Liver (tissue), 9 donors: Measurements from ENCODE around the gene C22orf23. TPM values are rescaled to one million over a fixed set of nuclear protein-coding genes. Genes with fewer than 3 reads are reported as not detected.

ENCODE experiments used
- DNase-seq: peaks from one replicate; pipeline ENCODE4 v3.0.0-alpha.2; 2017; ENCODE audit warnings: low spot score
- H3K27ac ChIP-seq, 2 donors: one replicate each; pipeline ENCODE4 v1.7.0; 2013; ENCODE audit warnings: inconsistent platforms in 2 of 2, low read length in 2 of 2, control low read depth in 1 of 2, low read depth in 1 of 2, mild to moderate bottlenecking in 1 of 2
- H3K27me3 ChIP-seq, 4 donors: one replicate each; pipeline versions ENCODE4 v1.6.1 to v1.7.0; 2013; ENCODE audit warnings: low read length in 3 of 4, inconsistent platforms in 1 of 4, mild to moderate bottlenecking in 1 of 4, moderate library complexity in 1 of 4; ENCODE audit not compliant: control insufficient read depth in 4 of 4, insufficient read depth in 4 of 4
- H3K36me3 ChIP-seq, 4 donors: one replicate each; pipeline versions ENCODE4 v1.6.1 to v1.7.0; 2013; ENCODE audit warnings: low read length in 3 of 4, mild to moderate bottlenecking in 3 of 4, low read depth in 1 of 4, moderate library complexity in 1 of 4; ENCODE audit not compliant: control insufficient read depth in 4 of 4, insufficient read depth in 3 of 4
- H3K4me1 ChIP-seq, 4 donors: one replicate each; pipeline versions ENCODE4 v1.6.1 to v1.7.0; 2013; ENCODE audit warnings: low read length in 3 of 4, mild to moderate bottlenecking in 3 of 4, moderate library complexity in 1 of 4; ENCODE audit not compliant: control insufficient read depth in 4 of 4, insufficient read depth in 4 of 4
- H3K4me3 ChIP-seq, 3 donors: one replicate each; pipeline versions ENCODE4 v1.6.1 to v1.7.0; 2013; ENCODE audit warnings: low read length in 3 of 3, control low read depth in 1 of 3, low read depth in 1 of 3, mild to moderate bottlenecking in 1 of 3
- H3K9ac ChIP-seq, 2 donors: one replicate each; pipeline ENCODE4 v1.7.0; 2013; ENCODE audit warnings: low read length in 2 of 2, mild to moderate bottlenecking in 2 of 2, moderate library complexity in 2 of 2, control low read depth in 1 of 2, low read depth in 1 of 2
- H3K9me3 ChIP-seq, 4 donors: one replicate each; pipeline versions ENCODE4 v1.6.1 to v1.7.0; 2013; ENCODE audit warnings: low read length in 3 of 4; ENCODE audit not compliant: control insufficient read depth in 4 of 4
- ATF3 ChIP-seq: IDR thresholded peaks from 2 replicates; pipeline ENCODE4 v1.6.1; 2016; ENCODE audit warnings: antibody characterized with exemption
- CTCF ChIP-seq: fragments of 150-350 bp; IDR thresholded peaks from 2 replicates; pipeline ENCODE4 v1.5.1; 2017; ENCODE audit warnings: improper control_type of control experiment, low read depth, low read length; ENCODE audit not compliant: missing input control
- EGR1 ChIP-seq, 2 donors: IDR thresholded peaks; 2 replicates each; pipeline ENCODE4 v1.6.1; 2016 to 2018; ENCODE audit warnings: antibody characterized with exemption in 2 of 2, low read depth in 2 of 2
- FOXA1 ChIP-seq: IDR thresholded peaks from 2 replicates; pipeline ENCODE4 v1.6.1; 2016; ENCODE audit warnings: antibody characterized with exemption
- FOXA2 ChIP-seq: IDR thresholded peaks from 2 replicates; pipeline ENCODE4 v1.6.1; 2016; ENCODE audit warnings: antibody characterized with exemption
- GABPA ChIP-seq, 2 donors: IDR thresholded peaks in 1 of 2; conservative IDR thresholded peaks in 1 of 2; 2 replicates each; pipeline ENCODE4 v1.6.1; 2016; ENCODE audit warnings: antibody characterized with exemption in 2 of 2, mild to moderate bottlenecking in 1 of 2, moderate library complexity in 1 of 2
- HNF4A ChIP-seq, 2 donors: conservative IDR thresholded peaks; 2 replicates each; pipeline ENCODE4 v1.6.1; 2016; ENCODE audit warnings: antibody characterized with exemption in 2 of 2, mild to moderate bottlenecking in 2 of 2
- HNF4G ChIP-seq: IDR thresholded peaks from 2 replicates; pipeline ENCODE4 v1.6.1; 2016; ENCODE audit warnings: antibody characterized with exemption
- JUND ChIP-seq, 2 donors: IDR thresholded peaks; 2 replicates each; pipeline ENCODE4 v1.6.1; 2016; ENCODE audit warnings: antibody characterized with exemption in 2 of 2
- MAX ChIP-seq: IDR thresholded peaks from 2 replicates; pipeline ENCODE4 v1.6.1; 2016; ENCODE audit warnings: antibody characterized with exemption
- NR2F2 ChIP-seq: IDR thresholded peaks from 2 replicates; pipeline ENCODE4 v1.6.1; 2016; ENCODE audit warnings: antibody characterized with exemption
- RAD21 ChIP-seq, 2 donors: IDR thresholded peaks; 2 replicates each; pipeline ENCODE4 v1.6.1; 2016; ENCODE audit warnings: antibody characterized with exemption in 2 of 2, mild to moderate bottlenecking in 2 of 2
- REST ChIP-seq: IDR thresholded peaks from 2 replicates; pipeline ENCODE4 v1.6.1; 2016; ENCODE audit warnings: antibody characterized with exemption, mild to moderate bottlenecking
- RXRA ChIP-seq, 2 donors: IDR thresholded peaks; 2 replicates each; pipeline ENCODE4 v1.6.1; 2017 to 2018; ENCODE audit warnings: antibody characterized with exemption in 2 of 2, mild to moderate bottlenecking in 1 of 2
- YY1 ChIP-seq: IDR thresholded peaks from 2 replicates; pipeline ENCODE4 v1.6.1; 2016; ENCODE audit warnings: antibody characterized with exemption, mild to moderate bottlenecking
- ZBTB33 ChIP-seq: IDR thresholded peaks from 2 replicates; pipeline ENCODE4 v1.6.1; 2016; ENCODE audit warnings: antibody characterized with exemption
- WGBS: extraction: QIAGEN DNeasy Blood & Tissue Kit; methylation state at CpG from one replicate; pipeline ENCODE4 v1.1.7; 2013; 5-methylcytosine and 5-hydroxymethylcytosine counted together
- polyA plus RNA-seq, 2 donors: library from polyadenylated mRNA; stranded (reverse) in 1 of 2; unstranded in 1 of 2; fragments of 200-250 nt in 1 of 2; fragments of >200 nt in 1 of 2; fragmentation: Nextera tagmentation in 1 of 2; extraction: Ambion mirVana in 1 of 2; gene quantifications; one replicate each; pipeline versions ENCODE4 v1.2.1 to v1.2.3, GENCODE V29; 2013 to 2015
- total RNA-seq, 2 donors: library from RNA; depleted of rRNA; stranded (reverse); fragments of >200 nt; gene quantifications; one replicate each; pipeline ENCODE4 v1.2.3, GENCODE V29; 2014
- donor health status: healthy.
- donor health status: healthy.
- donor health status: healthy.
- donor health status: healthy.
- donor health status: healthy.

C22orf23 gene
- total and polyA plus RNA-seq, 4 donors, result 0.02 TPM; not detected in 3

GRCh38 chr22:37926771-37927636 lies 26.4 kb downstream of the C22orf23 start:
- WGBS, result 96% methylated on average over 32 of the region's 32 CpGs

GRCh38 chr22:37926358-37926757 lies 27.0 kb downstream of the C22orf23 start:
- no peak for DNase-seq
- H3K9me3 ChIP-seq, result no peaks in the 10 kb centered on the region
- peaks cover 0 to 3% (median 0%) of the 10 kb centered on the region in 4 donors for H3K4me1 ChIP-seq
- H3K4me3 ChIP-seq, result no peak overlapping the region
- WGBS, result 95% methylated on average over 7 of the region's 7 CpGs
- TF ChIP-seq NR2F2 (no peak), RAD21 (IDR thresholded peaks at IDR 0.05) (no peak), RXRA (IDR thresholded peaks at IDR 0.05) (no peak), YY1 (no peak), ATF3 (no peak), HNF4A (conservative IDR thresholded peaks at IDR 0.05) (no peak), EGR1 (IDR thresholded peaks at IDR 0.05; ENCODE audit: low read depth in 2 of 2) (no peak), GABPA (IDR thresholded peaks at IDR 0.05 in 1 of 2, conservative IDR thresholded peaks at IDR 0.05 in 1 of 2) (no peak), MAX (no peak), FOXA2 (no peak), CTCF (no peak), REST (no peak), ZBTB33 (no peak), HNF4G (no peak), JUND (IDR thresholded peaks at IDR 0.05) (no peak), FOXA1 (no peak)
- H3K36me3 ChIP-seq, result peaks cover 5 to 32% (median 13%) of the 10 kb centered on the region in 4 donors
- H3K27ac ChIP-seq, result no peak overlapping the region
- no peaks in the 10 kb centered on the region for H3K27me3 ChIP-seq
- H3K9ac ChIP-seq, result no peak overlapping the region

More at GRCh38 chr22:37926771-37927636, 26.4 kb downstream of the C22orf23 start:
- H3K4me1 ChIP-seq, result peaks cover 0 to 3% (median 0%) of the 10 kb centered on the region in 4 donors
- no peak overlapping the region for H3K27ac ChIP-seq
- no peak for TF ChIP-seq HNF4G
- TF ChIP-seq RXRA (IDR thresholded peaks at IDR 0.05), result no peak
- H3K4me3 ChIP-seq, result no peak overlapping the region
- no peak overlapping the region for H3K9ac ChIP-seq
- peak; percentile 39 for DNase-seq
- no peaks in the 10 kb centered on the region for H3K27me3 ChIP-seq
- no peaks in the 10 kb centered on the region for H3K9me3 ChIP-seq
- peaks cover 5 to 34% (median 13%) of the 10 kb centered on the region in 4 donors for H3K36me3 ChIP-seq
